Retinal pigment epithelial cell (primary cell): Measurements from ENCODE around the gene NID1.
"Not testable (repeated sequence)": the region's sequence is repeated elsewhere in the genome, so short reads cannot be mapped to it uniquely, and the experiment has no call there.

ENCODE experiments used
- DNase-seq: peaks from one replicate; pipeline ENCODE4 v3.0.0-alpha.2; 2010; ENCODE audit warnings: low read depth
- H3K4me3 ChIP-seq: 2 replicates; pipeline ENCODE4 v1.5.1; 2011; ENCODE audit warnings: mild to moderate bottlenecking, low read length, control low read depth, moderate library complexity
- TF ChIP-seq, protein P1 (sequence below): conservative IDR thresholded peaks from 2 replicates; pipeline ENCODE4 v1.5.1; 2011; ENCODE audit warnings: low read depth, low read length, control low read depth, inconsistent platforms

The NID1 gene

DNA sequence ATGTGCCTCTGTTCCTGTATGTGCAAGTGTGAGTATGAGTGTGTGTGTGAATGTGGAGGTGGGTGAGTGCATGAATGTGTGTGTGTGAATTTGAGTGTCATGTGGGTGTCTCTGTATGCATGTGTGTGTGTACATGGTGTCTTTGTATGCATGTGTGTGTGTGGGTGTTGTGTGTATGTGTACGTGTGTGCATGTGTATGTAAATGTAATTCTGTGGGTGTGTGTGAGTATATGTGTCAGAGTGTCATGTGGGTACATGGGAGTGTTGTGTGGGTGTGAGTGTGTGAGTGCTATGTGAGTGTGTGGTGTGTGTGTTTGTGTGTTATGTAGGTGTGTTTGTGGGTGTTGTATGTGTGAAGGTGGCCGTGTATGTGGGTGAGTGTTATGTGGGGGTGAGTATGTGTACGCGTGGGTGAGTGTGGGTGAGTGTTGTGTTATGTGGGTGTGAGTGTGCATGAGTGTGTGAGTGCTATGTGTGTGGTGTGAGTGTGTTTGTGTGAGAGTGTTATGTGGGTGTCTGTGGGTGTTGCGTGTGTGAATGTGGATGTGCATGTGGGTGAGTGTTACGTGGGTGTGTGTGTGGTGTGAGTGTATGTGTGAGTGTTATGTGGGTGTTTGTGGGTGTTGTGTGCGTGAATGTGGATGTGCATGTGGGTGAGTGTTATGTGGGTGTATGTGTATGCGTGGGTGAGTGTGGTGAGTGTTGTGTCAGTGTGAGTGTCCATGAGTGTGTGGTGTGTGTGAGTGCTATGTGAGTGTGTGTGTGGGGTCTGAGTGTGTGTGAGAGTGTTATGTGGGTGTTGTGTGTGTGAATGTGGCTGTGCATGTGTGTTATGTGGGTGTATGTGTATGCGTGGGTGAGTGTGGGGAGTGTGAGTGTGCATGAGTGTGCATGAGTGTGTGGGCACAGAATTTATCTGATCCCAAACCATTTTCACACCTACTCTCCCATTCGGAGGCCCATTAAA lies 36.6 kb upstream of the NID1 start:
- DNase-seq: no peak
- TF ChIP-seq, protein P1, sequence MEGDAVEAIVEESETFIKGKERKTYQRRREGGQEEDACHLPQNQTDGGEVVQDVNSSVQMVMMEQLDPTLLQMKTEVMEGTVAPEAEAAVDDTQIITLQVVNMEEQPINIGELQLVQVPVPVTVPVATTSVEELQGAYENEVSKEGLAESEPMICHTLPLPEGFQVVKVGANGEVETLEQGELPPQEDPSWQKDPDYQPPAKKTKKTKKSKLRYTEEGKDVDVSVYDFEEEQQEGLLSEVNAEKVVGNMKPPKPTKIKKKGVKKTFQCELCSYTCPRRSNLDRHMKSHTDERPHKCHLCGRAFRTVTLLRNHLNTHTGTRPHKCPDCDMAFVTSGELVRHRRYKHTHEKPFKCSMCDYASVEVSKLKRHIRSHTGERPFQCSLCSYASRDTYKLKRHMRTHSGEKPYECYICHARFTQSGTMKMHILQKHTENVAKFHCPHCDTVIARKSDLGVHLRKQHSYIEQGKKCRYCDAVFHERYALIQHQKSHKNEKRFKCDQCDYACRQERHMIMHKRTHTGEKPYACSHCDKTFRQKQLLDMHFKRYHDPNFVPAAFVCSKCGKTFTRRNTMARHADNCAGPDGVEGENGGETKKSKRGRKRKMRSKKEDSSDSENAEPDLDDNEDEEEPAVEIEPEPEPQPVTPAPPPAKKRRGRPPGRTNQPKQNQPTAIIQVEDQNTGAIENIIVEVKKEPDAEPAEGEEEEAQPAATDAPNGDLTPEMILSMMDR: no peak
- no peak overlapping the region for H3K4me3 ChIP-seq

DNA sequence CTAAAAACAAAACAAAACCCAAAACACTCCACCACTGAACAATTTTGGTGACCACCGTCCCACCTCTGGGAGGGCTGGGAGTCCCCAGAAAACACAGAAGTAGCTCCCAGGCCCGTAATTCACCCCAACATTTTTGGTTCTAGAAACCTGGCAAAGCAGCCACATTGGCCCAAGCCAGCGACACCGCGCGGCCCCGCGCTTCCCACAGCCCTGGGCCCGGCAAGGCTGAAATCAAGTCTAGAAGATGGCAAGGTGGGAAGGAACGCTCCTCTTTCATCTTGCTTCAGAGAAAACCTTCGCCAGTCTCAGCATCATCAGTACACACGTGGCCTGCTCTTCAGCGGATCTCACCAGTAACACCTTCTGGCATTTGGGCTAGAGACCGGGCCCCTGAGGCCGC lies 35.9 kb upstream of the NID1 start:
- DNase-seq: no peak
- no peak overlapping the region for H3K4me3 ChIP-seq
- TF ChIP-seq, protein P1: no peak

DNA sequence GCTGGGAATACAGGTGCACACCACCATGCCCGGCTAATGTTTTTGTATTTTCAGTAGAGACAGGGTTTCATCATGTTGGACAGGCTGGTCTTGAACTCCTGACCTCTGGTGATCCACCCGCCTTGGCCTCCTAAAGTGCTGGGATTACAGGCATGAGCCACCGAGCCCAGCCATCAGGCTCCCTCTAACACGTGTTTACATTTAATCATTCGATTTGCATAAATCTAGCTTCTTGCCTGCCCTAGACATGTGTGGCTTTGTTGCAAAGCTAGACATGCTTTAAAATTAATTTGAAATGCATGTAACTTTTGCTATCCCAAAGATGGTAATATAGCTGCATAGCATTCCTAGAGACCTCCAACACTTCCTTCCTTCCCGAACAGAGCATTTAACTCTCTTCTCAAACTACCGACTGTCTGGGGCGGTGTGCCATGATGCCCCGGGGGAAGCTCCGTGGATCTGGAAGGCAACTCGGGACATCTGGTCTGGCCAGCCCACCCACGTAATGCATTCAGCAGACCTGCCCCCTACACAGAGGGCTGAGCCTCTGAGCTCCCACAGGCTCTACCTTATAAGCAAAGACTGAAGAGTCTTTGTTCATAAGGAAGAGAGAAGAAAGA lies 34.6 kb upstream of the NID1 start:
- TF ChIP-seq, protein P1: no peak
- no peak overlapping the region for H3K4me3 ChIP-seq
- no peak for DNase-seq

DNA sequence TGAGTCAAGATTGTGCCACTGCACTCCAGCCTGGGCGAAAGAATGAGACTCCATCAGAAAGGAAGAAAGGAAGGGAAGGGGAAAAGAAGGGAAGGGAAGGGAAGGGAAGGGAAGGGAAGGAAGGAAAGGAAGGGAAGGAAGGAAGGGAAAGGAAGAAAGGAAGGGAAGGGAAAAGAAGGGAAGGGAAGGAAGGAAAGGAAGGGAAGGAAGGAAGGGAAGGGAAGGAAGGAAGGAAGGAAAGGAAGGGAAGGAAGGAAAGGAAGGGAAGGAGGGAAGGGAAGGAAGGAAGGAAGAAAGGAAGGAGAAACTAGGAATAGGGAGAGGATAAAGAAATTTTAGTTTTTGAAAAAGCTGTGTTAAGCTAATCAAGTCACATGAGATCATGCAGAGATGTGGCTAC lies 33.4 kb upstream of the NID1 start:
- no peak for DNase-seq
- TF ChIP-seq, protein P1: no peak

DNA sequence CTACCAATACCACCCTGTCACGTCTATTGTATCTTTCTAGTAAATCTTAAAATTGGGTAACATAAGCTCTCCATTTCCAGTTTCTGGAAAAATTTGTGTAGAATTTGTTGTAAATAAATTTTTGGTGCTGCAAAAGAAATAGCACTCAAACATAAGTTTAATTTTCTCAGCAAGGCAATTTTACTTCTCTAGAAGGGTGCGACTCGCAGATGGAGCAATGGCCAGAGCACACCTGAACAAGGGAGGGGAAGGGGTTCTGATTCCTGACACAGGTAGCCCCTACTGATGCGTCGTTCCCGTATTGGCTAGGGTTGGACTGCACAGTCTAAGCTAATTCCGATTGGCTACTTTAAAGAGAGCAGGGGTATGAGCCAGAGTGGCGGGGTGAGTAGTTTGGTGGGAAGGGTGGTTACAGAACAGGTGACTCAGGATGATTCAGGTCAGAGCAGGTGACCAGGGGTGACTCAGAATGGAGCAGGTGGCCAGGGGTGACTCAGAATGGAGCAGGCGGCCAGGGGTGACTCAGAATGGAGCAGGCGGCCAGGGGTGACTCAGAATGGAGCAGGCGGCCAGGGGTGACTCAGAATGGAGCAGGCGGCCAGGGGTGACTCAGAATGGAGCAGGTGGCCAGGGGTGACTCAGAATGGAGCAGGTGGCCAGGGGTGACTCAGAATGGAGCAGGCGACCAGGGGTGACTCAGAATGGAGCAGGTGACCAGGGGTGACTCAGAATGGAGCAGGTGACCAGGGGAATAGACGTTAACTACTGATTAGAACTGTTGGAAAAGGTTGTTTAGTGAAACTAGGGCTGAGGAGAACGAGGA lies 32.0 kb upstream of the NID1 start:
- DNase-seq: peak; percentile 81

More for the DNA sequence above, 33.4 kb upstream of the NID1 start:
- no peak overlapping the region for H3K4me3 ChIP-seq

DNA sequence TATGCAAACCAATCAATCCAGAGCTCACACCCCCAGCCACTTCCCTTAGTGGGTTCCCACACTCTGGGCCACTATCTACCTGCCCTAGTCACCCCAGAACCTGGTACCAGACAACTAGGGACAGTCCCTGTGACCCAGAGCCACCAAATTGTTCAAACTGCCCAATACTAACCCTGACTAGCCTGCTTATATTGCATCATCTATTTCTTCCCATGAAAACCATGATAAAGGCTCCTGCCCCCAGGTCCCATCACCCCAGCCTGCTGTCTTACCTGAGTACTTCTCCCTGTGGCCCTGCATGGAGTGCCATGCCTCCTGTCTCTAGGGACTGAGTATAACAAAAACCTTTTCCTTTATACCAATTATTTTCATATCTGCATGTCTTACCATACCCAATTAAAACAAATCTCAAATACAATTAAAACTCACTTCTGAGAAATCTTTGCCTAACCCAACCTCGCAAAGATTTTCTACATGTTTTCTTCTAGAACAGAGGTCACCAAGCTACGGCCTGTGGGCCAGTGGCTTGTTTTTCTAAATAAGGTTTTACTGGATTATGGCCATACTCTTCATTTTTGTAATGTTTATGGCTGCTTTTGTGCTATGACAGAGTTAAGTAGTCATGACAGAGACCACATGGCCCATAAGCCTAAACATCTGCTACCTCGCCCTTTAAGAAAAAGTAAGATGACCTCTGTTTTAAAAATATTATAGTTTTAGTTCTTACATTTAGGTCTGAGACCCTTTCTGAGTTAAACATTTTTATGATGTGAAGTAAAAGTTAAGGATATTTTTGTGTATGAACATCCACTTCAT lies 31.0 kb upstream of the NID1 start:
- DNase-seq: no peak
- no peak overlapping the region for H3K4me3 ChIP-seq
- TF ChIP-seq, protein P1: no peak

More for the DNA sequence above, 32.0 kb upstream of the NID1 start:
- not testable (repeated sequence) for H3K4me3 ChIP-seq
